Astrocyte (in vitro differentiated cells and primary cell): Measurements from ENCODE around the gene GLT8D1. TPM values are rescaled to one million over a fixed set of nuclear protein-coding genes. Genes with fewer than 3 reads are reported as not detected.

Experiments used
- DNase-seq: peaks from one replicate; pipeline ENCODE4 v3.0.0-alpha.2; 2010; ENCODE audit warnings: low read depth
- FAIRE-seq: peaks from 2 replicates; lab custom pipeline; 2011; peaks lifted over from hg19 to GRCh38; lab: Jason Lieb, UNC
- H2AFZ ChIP-seq: 2 replicates; pipeline ENCODE4 v1.6.0; 2012; ENCODE audit warnings: low read depth, low read length, inconsistent platforms
- H3K27ac ChIP-seq: 2 replicates; pipeline ENCODE4 v1.5.1; 2011; ENCODE audit warnings: low read depth, low read length, inconsistent platforms
- H3K27me3 ChIP-seq: 2 replicates; pipeline ENCODE4 v1.6.0; 2011; ENCODE audit warnings: low read length, inconsistent platforms; ENCODE audit not compliant: insufficient read depth
- H3K36me3 ChIP-seq: 2 replicates; pipeline ENCODE4 v1.5.1; 2011; ENCODE audit warnings: low read length, inconsistent platforms; ENCODE audit not compliant: insufficient read depth
- H3K4me1 ChIP-seq: 2 replicates; pipeline ENCODE4 v1.5.1; 2011; ENCODE audit warnings: low read length, inconsistent platforms; ENCODE audit not compliant: insufficient read depth
- H3K4me2 ChIP-seq: 2 replicates; pipeline ENCODE4 v1.6.0; 2012; ENCODE audit warnings: low read length, inconsistent platforms
- H3K4me3 ChIP-seq: 2 replicates; pipeline ENCODE4 v1.5.1; 2011; ENCODE audit warnings: low read depth, mild to moderate bottlenecking, low read length, inconsistent platforms; ENCODE audit not compliant: insufficient read depth
- H3K79me2 ChIP-seq: 2 replicates; pipeline ENCODE4 v1.6.0; 2012; ENCODE audit warnings: mild to moderate bottlenecking, low read length, inconsistent platforms; ENCODE audit not compliant: insufficient read depth
- H3K9ac ChIP-seq: 2 replicates; pipeline ENCODE4 v1.6.0; 2012; ENCODE audit warnings: mild to moderate bottlenecking, low read length, inconsistent platforms
- H3K9me3 ChIP-seq: 2 replicates; pipeline ENCODE4 v1.5.1; 2012; ENCODE audit warnings: low read depth, mild to moderate bottlenecking, low read length, inconsistent platforms; ENCODE audit not compliant: insufficient read depth
- H4K20me1 ChIP-seq: 2 replicates; pipeline ENCODE4 v1.6.0; 2012; ENCODE audit warnings: low read length, inconsistent platforms; ENCODE audit not compliant: insufficient read depth
- H3K27ac Mint-ChIP-seq: one replicate; pipeline ENCODE4 v1.8.0; 2021; ENCODE audit warnings: mild to moderate bottlenecking, mixed read lengths; ENCODE audit not compliant: unreplicated experiment
- H3K27me3 Mint-ChIP-seq: one replicate; pipeline ENCODE4 v1.8.0; 2021; ENCODE audit warnings: low read depth, mixed read lengths; ENCODE audit not compliant: unreplicated experiment
- H3K36me3 Mint-ChIP-seq: one replicate; pipeline ENCODE4 v1.8.0; 2021; ENCODE audit warnings: low read depth, mixed read lengths; ENCODE audit not compliant: unreplicated experiment
- H3K4me1 Mint-ChIP-seq: one replicate; pipeline ENCODE4 v1.8.0; 2021; ENCODE audit warnings: low read depth, mixed read lengths; ENCODE audit not compliant: unreplicated experiment
- H3K4me3 Mint-ChIP-seq: one replicate; pipeline ENCODE4 v1.8.0; 2021; ENCODE audit warnings: mild to moderate bottlenecking, moderate library complexity, mixed read lengths; ENCODE audit not compliant: unreplicated experiment
- H3K9me3 Mint-ChIP-seq: one replicate; pipeline ENCODE4 v1.8.0; 2021; ENCODE audit warnings: mild to moderate bottlenecking, mixed read lengths; ENCODE audit not compliant: unreplicated experiment
- EZH2 ChIP-seq: IDR thresholded peaks from 2 replicates; pipeline ENCODE4 v1.6.1; 2012; ENCODE audit warnings: mild to moderate bottlenecking, low read length, inconsistent platforms; ENCODE audit not compliant: insufficient read depth
- total RNA-seq: library from RNA; stranded (reverse); gene quantifications from 2 replicates; pipeline ENCODE4 v1.2.1, GENCODE V29; 2021
- TF ChIP-seq, protein P1 (sequence below): IDR thresholded peaks from 2 replicates; pipeline ENCODE4 v1.5.1; 2011; ENCODE audit warnings: low read depth, mild to moderate bottlenecking, inconsistent platforms, low read length, moderate library complexity; ENCODE audit not compliant: insufficient read depth

GLT8D1 gene
- total RNA-seq, 1 donor from 2014 or later = 78.2 TPM

DNA sequence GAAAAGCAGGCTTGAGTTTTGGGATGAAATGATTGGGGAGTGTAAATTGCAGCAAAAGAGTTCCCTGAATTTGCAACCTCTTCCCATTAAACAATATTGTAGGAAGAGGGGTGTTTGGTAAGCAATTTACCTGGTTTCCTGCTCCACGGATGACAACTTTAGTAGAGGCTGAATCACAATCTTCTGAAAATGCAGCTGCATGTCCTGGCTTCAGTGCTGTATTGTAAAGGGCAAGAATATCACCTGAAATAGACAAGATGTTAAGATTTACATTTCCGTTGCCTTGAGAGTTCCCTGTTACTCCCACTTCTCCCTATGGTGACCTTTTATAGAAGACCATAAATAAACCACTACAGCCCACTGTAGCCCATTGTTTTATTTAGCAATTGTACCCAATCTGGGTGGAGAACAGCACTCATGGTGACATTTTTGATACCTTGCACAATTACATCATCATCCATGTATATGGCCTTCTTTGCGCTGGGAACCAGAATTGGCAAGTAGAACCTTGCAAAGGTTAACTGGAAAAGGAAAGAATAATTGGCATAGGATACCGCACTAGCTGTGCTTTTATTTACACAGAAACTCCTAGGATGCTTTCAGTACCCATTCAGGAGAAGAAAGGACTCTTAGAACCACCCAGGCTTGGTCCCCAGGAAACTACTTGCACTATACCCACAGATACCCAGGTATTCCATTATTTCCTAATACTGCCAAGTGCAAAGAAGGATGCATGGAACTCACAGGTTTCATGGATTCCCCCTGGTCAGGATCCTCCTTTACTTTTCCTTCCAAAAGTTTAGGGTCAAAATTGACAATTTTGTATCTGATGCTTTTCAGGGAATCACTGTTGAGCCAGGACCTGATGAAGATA, 9.6 kb downstream of the GLT8D1 start:
- H3K4me3 ChIP-seq = no peak overlapping the region
- no peak overlapping the region for H3K4me3 Mint-ChIP-seq
- no peak overlapping the region for H3K27ac ChIP-seq
- H3K4me1 Mint-ChIP-seq = peaks cover 26% of the 10 kb centered on the region
- H3K27me3 Mint-ChIP-seq = no peaks in the 10 kb centered on the region
- no peaks in the 10 kb centered on the region for H3K4me1 ChIP-seq
- no peak for DNase-seq
- peaks cover 65% of the 10 kb centered on the region for H3K36me3 ChIP-seq
- no peaks in the 10 kb centered on the region for H3K9me3 ChIP-seq
- H3K36me3 Mint-ChIP-seq = peaks cover 22% of the 10 kb centered on the region
- no peak overlapping the region for H2AFZ ChIP-seq
- H3K79me2 ChIP-seq = peaks cover 42% of the 10 kb centered on the region
- H3K9me3 Mint-ChIP-seq = no peaks in the 10 kb centered on the region
- H4K20me1 ChIP-seq = peaks cover 53% of the 10 kb centered on the region
- no peak overlapping the region for H3K9ac ChIP-seq
- no peak overlapping the region for H3K27ac Mint-ChIP-seq
- H3K4me2 ChIP-seq = no peak overlapping the region
- no peak for FAIRE-seq
- TF ChIP-seq EZH2 = no peak
- TF ChIP-seq, protein P1, sequence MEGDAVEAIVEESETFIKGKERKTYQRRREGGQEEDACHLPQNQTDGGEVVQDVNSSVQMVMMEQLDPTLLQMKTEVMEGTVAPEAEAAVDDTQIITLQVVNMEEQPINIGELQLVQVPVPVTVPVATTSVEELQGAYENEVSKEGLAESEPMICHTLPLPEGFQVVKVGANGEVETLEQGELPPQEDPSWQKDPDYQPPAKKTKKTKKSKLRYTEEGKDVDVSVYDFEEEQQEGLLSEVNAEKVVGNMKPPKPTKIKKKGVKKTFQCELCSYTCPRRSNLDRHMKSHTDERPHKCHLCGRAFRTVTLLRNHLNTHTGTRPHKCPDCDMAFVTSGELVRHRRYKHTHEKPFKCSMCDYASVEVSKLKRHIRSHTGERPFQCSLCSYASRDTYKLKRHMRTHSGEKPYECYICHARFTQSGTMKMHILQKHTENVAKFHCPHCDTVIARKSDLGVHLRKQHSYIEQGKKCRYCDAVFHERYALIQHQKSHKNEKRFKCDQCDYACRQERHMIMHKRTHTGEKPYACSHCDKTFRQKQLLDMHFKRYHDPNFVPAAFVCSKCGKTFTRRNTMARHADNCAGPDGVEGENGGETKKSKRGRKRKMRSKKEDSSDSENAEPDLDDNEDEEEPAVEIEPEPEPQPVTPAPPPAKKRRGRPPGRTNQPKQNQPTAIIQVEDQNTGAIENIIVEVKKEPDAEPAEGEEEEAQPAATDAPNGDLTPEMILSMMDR = no peak
- H3K27me3 ChIP-seq = no peaks in the 10 kb centered on the region

DNA sequence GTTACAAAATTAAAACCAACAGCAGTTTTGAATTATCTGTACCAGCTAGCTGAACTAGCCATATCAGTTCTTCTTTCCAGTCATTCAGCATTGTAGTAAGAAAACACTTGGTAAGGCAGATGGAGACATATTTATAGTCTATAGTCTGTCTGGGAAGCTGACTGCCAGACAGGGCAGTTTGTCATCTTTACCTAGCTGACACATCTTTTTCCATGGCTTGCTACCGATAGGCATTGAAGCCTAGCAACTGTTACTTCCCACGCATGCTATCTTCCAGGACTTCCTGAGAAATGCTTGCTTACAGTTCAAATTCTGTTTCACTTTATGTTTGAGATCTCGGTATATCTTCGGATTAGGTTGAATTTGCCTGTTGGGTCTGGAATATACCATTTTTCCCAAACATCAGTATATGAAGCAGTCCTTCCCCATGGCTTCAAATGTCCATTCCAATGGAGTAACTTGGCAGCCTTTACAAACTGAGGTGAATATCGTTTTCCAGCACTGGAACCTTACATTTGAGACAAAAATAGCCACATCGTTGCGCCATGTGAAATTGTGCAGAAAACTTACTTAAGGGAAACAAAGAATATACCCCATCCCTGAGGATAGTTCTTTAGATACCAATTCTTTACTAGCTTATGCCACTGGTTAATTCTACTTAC, 10.9 kb downstream of the GLT8D1 start:
- Mint-ChIP-seq H3K27ac (peak overlapping the region; percentile 19), H3K4me3 (no peak overlapping the region), H3K4me1 (peaks cover 32% of the 10 kb centered on the region), H3K27me3 (no peaks in the 10 kb centered on the region), H3K9me3 (no peaks in the 10 kb centered on the region), H3K36me3 (peaks cover 30% of the 10 kb centered on the region)
- TF ChIP-seq, protein P1 = no peak
- no peak for TF ChIP-seq EZH2
- H3K4me2 ChIP-seq = no peak overlapping the region
- H3K36me3 ChIP-seq = peaks cover 73% of the 10 kb centered on the region
- H3K4me3 ChIP-seq = no peak overlapping the region
- H4K20me1 ChIP-seq = peaks cover 62% of the 10 kb centered on the region
- no peak overlapping the region for H3K9ac ChIP-seq
- H3K79me2 ChIP-seq = peaks cover 39% of the 10 kb centered on the region
- no peak for FAIRE-seq
- H3K9me3 ChIP-seq = no peaks in the 10 kb centered on the region
- no peak overlapping the region for H2AFZ ChIP-seq
- H3K27ac ChIP-seq = peak overlapping the region; percentile 12
- H3K4me1 ChIP-seq = no peaks in the 10 kb centered on the region
- no peaks in the 10 kb centered on the region for H3K27me3 ChIP-seq
- DNase-seq = no peak
